Natural killer cell (primary cell): ENCODE results near the gene TMCC1. TPM values are rescaled to one million over a fixed set of nuclear protein-coding genes. Genes with fewer than 3 reads are reported as not detected.
A peak's percentile ranks its signal among the peaks of the same experiment; 100 is the strongest.

Experiments used
- ATAC-seq, 3 donors: fragments of 150-1000 bp in 2 of 3; fragments of 200-7000 bp in 1 of 3; cut with Tn5 transposase; 1 replicate in 1 of 3; 2 replicates in 2 of 3; pipeline ENCODE4 v1.10.0; 2021; ENCODE audit warnings: mild to moderate bottlenecking in 2 of 3, moderate library complexity in 2 of 3
- DNase-seq, 2 donors: peaks; one replicate each; pipeline versions ENCODE4 v3.0.0 to v3.0.0-alpha.2; 2013 to 2021; ENCODE audit warnings: mixed read lengths in 1 of 2
- H3K27ac ChIP-seq: one replicate; pipeline ENCODE4 v1.5.1; 2013; ENCODE audit warnings: mild to moderate bottlenecking, low read length
- H3K27me3 ChIP-seq: one replicate; pipeline ENCODE4 v1.6.1; 2013; ENCODE audit warnings: low read length; ENCODE audit not compliant: control insufficient read depth, insufficient read depth
- H3K36me3 ChIP-seq: one replicate; pipeline ENCODE4 v1.6.1; 2013; ENCODE audit warnings: low read length; ENCODE audit not compliant: control insufficient read depth, insufficient read depth
- H3K4me1 ChIP-seq: one replicate; pipeline ENCODE4 v1.6.1; 2013; ENCODE audit warnings: low read length; ENCODE audit not compliant: control insufficient read depth, insufficient read depth
- H3K4me3 ChIP-seq: one replicate; pipeline ENCODE4 v1.5.1; 2013; ENCODE audit warnings: low read length
- H3K9me3 ChIP-seq: one replicate; pipeline ENCODE4 v1.6.1; 2013; ENCODE audit warnings: low read length; ENCODE audit not compliant: control insufficient read depth, insufficient read depth
- H3K27ac Mint-ChIP-seq, 2 donors: one replicate each; pipeline ENCODE4 v1.8.0; 2022; ENCODE audit warnings: mild to moderate bottlenecking in 2 of 2, mixed read lengths in 2 of 2, moderate library complexity in 1 of 2
- H3K27me3 Mint-ChIP-seq, 2 donors: one replicate each; pipeline ENCODE4 v1.8.0; 2022; ENCODE audit warnings: low read depth in 2 of 2, mixed read lengths in 2 of 2
- H3K36me3 Mint-ChIP-seq: one replicate; pipeline ENCODE4 v1.8.0; 2022; ENCODE audit warnings: mixed read lengths
- H3K4me1 Mint-ChIP-seq, 2 donors: one replicate each; pipeline ENCODE4 v1.8.0; 2022; ENCODE audit warnings: mixed read lengths in 2 of 2
- H3K4me3 Mint-ChIP-seq: one replicate; pipeline ENCODE4 v1.8.0; 2022; ENCODE audit warnings: mild to moderate bottlenecking, moderate library complexity, mixed read lengths
- H3K9me3 Mint-ChIP-seq, 2 donors: one replicate each; pipeline ENCODE4 v1.8.0; 2022; ENCODE audit warnings: mixed read lengths in 2 of 2
- WGBS: methylation state at CpG from one replicate; pipeline ENCODE4 v1.1.7; 2013; ENCODE audit warnings: missing lambda C conversion rate; ENCODE audit not compliant: insufficient coverage; 5-methylcytosine and 5-hydroxymethylcytosine counted together
- intact Hi-C: fragments of 100-400 bp; cut with micrococcal nuclease; formaldehyde crosslinking; loops from one replicate; pipeline ENCODE4 v1.14.2; 2022
- total RNA-seq, 4 donors: library from RNA; stranded (reverse); fragments of 120-200 nt in 1 of 4; gene quantifications; one replicate each; pipeline versions ENCODE4 v1.2.3 to v1.2.4, GENCODE V29; 2013 to 2022
- TF ChIP-seq, protein P1 (sequence below): fragments of 200-600 bp; IDR thresholded peaks from one replicate; pipeline ENCODE4 v1.8.0; 2022; ENCODE audit warnings: antibody characterized with exemption

TMCC1 gene
- total RNA-seq, 3 donors from 2014 or later (not counting 1 experiment from before 2014, with no cell fraction given): 26.4 to 36.7 (median 31.7) TPM

DNA sequence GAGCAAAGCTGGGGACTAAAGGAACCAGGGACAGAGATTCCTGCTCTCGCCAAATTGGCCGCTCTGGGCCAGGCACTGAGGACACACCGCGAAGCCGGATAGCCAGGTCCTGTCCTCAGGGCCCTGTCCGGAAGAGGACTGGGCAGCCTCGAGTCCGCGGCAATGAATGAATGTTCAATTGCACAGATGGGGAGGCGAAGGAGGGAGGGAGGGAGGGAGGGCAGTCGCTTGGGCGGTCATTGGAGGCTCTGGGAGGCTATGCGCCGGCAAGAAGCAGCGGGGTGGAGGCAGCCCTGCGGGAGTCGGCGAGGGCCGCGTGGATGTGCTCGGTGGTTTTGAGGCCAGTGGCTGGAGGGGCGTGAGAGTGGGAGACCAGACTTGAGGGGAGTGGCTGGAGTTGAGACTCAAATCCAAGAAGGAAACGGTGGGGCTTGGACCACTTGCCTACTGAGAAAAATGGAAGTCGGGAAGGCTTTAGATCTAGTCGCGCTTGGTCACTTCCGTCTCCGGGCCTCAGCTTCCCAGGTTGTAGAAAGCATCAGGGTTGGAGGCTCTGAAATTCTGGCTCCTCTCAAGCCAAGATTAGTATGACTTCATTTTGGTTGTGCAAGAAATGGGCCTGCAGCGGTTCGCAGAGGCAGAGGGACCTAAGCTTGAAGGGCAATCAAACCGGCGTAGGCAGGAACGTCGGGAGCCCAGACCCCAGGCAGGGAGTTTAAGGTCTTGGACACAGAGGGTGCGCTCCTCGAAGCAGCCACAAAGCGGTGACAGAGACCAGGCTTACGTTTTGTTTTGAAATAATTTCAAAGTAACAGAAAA is 266.0 kb downstream of the TMCC1 start:
- 4% methylated on average over 38 of the region's 38 CpGs for WGBS
- H3K27me3 Mint-ChIP-seq: no peaks in the 10 kb centered on the region
- no peaks in the 10 kb centered on the region for H3K36me3 Mint-ChIP-seq
- Histone ChIP-seq H3K4me1 (peaks cover 38% of the 10 kb centered on the region), H3K4me3 (peak overlapping the region; percentile 50), H3K9me3 (no peaks in the 10 kb centered on the region), H3K27me3 (no peaks in the 10 kb centered on the region), H3K36me3 (no peaks in the 10 kb centered on the region), H3K27ac (peak overlapping the region; percentile 71)
- intact Hi-C loops: loop anchor here (1.0 to 10.0 kb wide), 5 partner anchors 137 to 467 kb away; no protein-coding TSS in a partner anchor
- TF ChIP-seq, protein P1, sequence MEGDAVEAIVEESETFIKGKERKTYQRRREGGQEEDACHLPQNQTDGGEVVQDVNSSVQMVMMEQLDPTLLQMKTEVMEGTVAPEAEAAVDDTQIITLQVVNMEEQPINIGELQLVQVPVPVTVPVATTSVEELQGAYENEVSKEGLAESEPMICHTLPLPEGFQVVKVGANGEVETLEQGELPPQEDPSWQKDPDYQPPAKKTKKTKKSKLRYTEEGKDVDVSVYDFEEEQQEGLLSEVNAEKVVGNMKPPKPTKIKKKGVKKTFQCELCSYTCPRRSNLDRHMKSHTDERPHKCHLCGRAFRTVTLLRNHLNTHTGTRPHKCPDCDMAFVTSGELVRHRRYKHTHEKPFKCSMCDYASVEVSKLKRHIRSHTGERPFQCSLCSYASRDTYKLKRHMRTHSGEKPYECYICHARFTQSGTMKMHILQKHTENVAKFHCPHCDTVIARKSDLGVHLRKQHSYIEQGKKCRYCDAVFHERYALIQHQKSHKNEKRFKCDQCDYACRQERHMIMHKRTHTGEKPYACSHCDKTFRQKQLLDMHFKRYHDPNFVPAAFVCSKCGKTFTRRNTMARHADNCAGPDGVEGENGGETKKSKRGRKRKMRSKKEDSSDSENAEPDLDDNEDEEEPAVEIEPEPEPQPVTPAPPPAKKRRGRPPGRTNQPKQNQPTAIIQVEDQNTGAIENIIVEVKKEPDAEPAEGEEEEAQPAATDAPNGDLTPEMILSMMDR: peak; percentile 75
- ATAC-seq (peak; percentile 71 to 73 (median 71)), DNase-seq (peak; percentile 55 to 82)
- peak overlapping the region; percentile 66 to 85 for H3K27ac Mint-ChIP-seq
- H3K4me3 Mint-ChIP-seq: peak overlapping the region; percentile 89
- peaks cover 34 to 38% of the 10 kb centered on the region in 2 donors for H3K4me1 Mint-ChIP-seq
- H3K9me3 Mint-ChIP-seq: no peaks in the 10 kb centered on the region

DNA sequence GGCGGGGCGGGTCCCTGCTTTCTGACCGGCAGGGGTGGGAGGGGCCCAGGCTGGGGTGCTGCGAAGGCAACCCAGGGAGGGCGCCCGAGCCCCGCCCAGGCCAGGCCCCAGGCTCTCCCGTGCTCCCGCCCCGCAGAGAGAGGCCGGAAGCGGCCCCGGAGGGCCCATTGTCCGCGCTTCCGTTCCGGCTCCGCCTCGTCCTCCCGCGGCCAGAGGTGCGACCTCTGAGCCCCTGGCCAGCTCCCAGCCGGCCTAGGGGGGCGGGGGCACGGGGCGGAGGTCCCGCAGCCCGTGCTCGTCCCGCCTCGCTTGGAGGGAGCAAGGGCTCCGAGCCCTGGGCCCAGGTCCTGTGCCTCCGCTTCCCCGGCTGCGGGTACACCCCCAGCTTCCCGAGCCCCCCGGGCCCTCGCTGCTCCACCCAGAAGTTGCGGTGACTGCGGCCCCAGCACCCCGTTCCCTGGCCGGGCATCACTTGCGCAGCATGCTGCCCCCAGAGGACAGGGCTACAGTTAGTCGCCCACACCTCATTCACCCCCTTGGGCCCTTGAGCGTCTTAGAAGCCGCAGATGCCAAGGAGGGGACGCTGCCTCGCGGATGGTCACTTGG is 266.7 kb downstream of the TMCC1 start:
- H3K27me3 ChIP-seq: no peaks in the 10 kb centered on the region
- peak overlapping the region; percentile 50 for H3K4me3 ChIP-seq
- peak overlapping the region; percentile 71 for H3K27ac ChIP-seq
- DNase-seq (peak; percentile 50 to 68), ATAC-seq (peak; percentile 71 to 83 (median 77))
- intact Hi-C loops: loop anchor here (2.0 to 10.0 kb wide), 3 partner anchors 136 to 468 kb away; no protein-coding TSS in a partner anchor
- Mint-ChIP-seq H3K4me3 (peak overlapping the region; percentile 89), H3K4me1 (peaks cover 34 to 38% of the 10 kb centered on the region in 2 donors), H3K9me3 (no peaks in the 10 kb centered on the region), H3K36me3 (no peaks in the 10 kb centered on the region), H3K27me3 (no peaks in the 10 kb centered on the region), H3K27ac (peak overlapping the region; percentile 66 to 85)
- H3K9me3 ChIP-seq: no peaks in the 10 kb centered on the region
- no peaks in the 10 kb centered on the region for H3K36me3 ChIP-seq
- WGBS: under 1% methylated on average over 49 of the region's 49 CpGs
- peaks cover 38% of the 10 kb centered on the region for H3K4me1 ChIP-seq
- TF ChIP-seq, protein P1: no peak

DNA sequence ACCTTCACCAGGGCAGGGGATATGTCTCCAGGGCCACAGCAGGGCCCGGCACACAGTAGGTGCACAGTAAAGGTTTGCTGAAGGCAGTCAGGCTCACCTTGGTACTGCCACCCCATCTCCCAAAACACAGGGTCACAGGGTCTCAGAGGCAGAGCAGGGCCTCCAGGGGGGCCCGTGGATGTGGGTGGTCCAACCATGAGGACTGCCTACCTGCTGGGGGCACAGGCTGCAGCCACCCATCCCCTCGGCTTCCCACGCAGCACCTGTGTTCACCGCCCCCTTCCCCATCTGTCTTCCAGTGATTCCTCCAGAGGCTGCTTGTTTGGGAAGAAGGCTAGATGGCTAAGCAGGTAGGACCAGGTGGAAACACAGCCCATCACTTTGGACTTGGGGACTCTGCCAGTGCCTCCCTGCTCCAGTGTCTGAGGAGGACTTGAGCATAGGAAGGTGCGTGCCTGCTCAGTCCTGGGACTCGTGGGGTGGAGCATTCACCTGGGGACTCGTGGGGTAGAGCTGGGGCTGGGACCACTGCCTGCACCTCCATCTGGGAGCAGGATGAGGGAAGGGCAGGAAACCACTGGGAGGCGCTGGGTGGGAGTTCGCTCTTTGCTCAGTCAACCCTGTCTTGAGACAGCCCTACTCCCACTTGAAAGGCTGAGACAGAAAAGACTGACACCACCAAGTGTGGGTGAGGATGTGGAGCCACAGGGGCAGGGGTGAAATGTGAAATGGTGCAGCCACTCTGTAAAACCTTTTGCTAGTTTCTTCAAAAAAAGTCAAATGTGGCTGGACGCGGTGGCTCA is 268.2 kb downstream of the TMCC1 start:
- no peaks in the 10 kb centered on the region for H3K36me3 ChIP-seq
- TF ChIP-seq, protein P1: no peak
- peaks cover 38% of the 10 kb centered on the region for H3K4me1 ChIP-seq
- H3K4me3 Mint-ChIP-seq: peak overlapping the region; percentile 85
- peak in 2 of 3 donors; percentile 38 to 60 for ATAC-seq
- DNase-seq: peak in 1 of 2 donors; percentile 16
- H3K36me3 Mint-ChIP-seq: no peaks in the 10 kb centered on the region
- 72% methylated on average over 12 of the region's 12 CpGs for WGBS
- intact Hi-C loops: loop anchor here (5.0 to 10.0 kb wide), 2 partner anchors 377 to 470 kb away; no protein-coding TSS in a partner anchor
- H3K27ac Mint-ChIP-seq: peak overlapping the region; percentile 34 to 42
- H3K4me1 Mint-ChIP-seq: peaks cover 34 to 38% of the 10 kb centered on the region in 2 donors
- no peaks in the 10 kb centered on the region for H3K9me3 ChIP-seq
- no peaks in the 10 kb centered on the region for H3K27me3 ChIP-seq
- H3K27ac ChIP-seq: no peak overlapping the region
- H3K27me3 Mint-ChIP-seq: no peaks in the 10 kb centered on the region
- no peaks in the 10 kb centered on the region for H3K9me3 Mint-ChIP-seq
- no peak overlapping the region for H3K4me3 ChIP-seq
